Activated CD4-positive, CD25-positive, alpha-beta regulatory T cell treated with anti-CD3 and anti-CD28 coated beads, Interleukin-2, amount 50 U/mL, for 16 hours (primary cell): ENCODE measurements around the gene PC.
"Not testable (repeated sequence)": the region's sequence is repeated elsewhere in the genome, so short reads cannot be mapped to it uniquely, and the experiment has no call there.

ENCODE experiments used
- DNase-seq: peaks from one replicate; pipeline ENCODE4 v3.0.0-alpha.2; 2020; ENCODE audit warnings: low read depth, low spot score

The PC gene

DNA sequence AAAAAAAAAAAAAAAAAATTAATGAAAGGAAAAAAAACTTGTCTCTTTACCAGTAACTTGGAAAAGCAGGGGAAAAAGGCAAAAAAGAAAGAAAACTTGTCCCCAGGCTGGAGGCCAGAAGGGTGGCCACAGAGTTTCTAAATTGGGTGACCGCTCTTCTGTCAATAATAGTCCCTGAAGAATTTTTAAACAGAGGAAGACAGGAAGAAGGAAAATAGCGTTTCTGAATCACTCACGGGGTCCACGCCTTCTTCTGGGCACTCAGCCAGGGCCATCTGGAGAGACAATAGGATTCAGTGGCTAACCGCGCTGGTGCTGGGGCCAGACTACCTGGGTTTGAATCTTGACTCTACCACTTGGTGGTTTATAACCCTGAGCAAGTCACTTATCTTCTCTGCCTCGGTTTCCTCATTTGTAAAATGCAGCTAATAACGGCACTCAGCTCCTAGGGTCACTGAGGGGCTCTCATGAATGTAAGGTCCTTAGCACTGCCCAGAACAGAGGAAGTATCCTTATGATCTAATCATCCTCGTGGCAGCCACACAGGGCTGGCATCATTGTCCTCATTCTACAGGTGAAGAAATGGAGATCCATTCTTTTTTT lies 23.9 kb upstream of the PC start:
- no peak for DNase-seq

GRCh38 chr11:66979336-66979980 lies 21.3 kb upstream of the PC start:
- DNase-seq, result no peak

DNA sequence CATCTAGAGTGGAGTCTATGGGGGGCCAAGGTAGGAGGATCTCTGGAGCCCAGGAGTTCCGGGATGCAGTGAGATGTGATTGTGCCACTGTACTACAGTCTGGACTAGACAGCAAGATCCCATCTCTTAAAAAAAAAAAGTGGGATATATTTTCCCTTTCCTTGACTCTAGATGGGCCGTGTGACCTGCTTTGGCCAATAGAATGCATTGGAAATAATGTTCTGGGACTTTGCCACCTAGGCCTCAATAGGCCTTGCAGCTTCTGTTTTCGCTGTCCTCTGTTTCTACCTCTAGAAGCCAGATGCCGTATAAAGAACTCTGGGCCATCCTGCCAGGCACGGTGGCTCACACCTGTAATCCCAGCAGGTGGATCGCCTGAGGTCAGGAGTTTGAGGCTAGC lies 20.5 kb upstream of the PC start:
- no peak for DNase-seq

- no peak for DNase-seq
Measured at GRCh38 chr11:66978229-66978628, 20.0 kb upstream of the PC start.

DNA sequence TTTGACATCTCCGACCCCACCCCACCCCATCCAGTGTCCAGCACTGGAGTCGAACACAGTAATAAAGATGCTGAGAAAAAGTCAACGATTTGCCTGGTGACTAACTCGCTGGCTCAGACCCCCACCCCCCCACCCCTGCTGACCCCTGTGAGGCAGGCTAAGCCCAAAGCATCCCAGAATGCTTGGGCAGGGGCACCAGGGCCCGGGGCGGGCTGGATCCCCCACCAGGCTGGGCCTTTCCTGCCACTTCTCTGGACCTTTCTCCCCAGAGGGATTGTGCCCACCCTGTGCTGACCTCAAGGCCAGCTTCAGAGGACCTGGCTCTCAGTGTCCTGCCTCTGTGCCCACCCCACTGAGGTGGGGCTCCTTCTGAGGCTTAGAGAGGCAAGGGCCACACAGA lies 18.7 kb upstream of the PC start:
- no peak for DNase-seq

DNA sequence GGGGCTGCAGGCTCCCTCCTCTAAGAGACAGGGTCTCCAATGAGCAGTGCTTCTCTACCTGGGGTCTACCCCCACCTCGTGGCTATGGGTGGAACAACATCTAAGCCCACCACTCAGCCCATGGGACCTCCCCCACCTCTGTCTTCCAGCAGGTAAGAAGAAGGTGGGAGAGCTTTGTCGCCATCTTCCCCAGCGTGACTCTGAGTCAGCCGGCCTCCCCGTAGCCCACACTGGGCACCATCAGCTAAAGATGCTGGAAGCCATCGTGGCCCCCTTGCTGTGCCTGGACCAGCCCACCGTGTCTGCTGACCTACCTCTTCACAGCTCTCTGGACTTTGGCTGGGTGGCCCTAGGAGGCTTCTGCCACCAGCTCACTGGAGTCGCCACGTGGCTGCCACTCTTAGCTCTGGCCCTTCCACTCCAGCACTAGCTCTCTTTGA lies 17.9 kb upstream of the PC start:
- DNase-seq, result no peak

GRCh38 chr11:66975405-66976027 lies 17.3 kb upstream of the PC start:
- DNase-seq, result no peak

DNA sequence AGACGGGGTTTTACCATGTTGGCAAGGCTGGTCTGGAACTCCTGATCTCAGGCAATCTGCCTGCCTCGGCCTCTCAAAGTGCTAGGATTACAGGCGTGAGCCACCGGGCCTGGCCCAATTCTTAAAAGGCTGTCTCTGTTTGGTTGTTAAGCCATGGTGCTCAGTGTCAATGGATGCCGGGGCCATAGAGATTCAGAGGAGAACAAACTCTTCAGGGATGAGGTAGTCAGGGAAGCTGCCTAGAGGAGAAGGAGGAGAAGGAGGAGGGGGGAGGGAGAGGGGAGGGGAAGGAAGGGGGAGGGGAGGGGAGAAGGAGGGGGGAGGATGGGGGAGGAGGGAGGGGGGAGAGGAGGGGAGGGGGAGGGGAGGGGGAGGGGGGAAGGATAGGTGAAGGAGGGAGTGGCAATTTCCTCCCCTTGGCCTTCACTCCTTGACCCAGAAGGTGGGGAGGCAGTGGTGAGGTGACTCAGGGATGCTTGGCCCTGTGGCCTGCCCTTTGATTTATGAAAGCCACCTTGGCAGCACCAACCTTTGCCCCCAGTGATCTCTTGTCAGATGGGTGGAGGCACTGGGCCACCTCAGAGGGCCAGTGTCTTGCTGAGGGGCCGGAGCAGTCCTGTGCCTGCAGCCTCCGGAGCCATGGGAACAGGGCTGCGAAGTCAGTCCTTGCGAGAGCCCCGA lies 16.7 kb upstream of the PC start, which contains the start of gene C11orf86:
C11orf86 (plus strand) TSS at position 581 of the 681 bp plus-strand sequence; CDS start at position 640, 59 bp downstream.
- DNase-seq, result no peak

DNA sequence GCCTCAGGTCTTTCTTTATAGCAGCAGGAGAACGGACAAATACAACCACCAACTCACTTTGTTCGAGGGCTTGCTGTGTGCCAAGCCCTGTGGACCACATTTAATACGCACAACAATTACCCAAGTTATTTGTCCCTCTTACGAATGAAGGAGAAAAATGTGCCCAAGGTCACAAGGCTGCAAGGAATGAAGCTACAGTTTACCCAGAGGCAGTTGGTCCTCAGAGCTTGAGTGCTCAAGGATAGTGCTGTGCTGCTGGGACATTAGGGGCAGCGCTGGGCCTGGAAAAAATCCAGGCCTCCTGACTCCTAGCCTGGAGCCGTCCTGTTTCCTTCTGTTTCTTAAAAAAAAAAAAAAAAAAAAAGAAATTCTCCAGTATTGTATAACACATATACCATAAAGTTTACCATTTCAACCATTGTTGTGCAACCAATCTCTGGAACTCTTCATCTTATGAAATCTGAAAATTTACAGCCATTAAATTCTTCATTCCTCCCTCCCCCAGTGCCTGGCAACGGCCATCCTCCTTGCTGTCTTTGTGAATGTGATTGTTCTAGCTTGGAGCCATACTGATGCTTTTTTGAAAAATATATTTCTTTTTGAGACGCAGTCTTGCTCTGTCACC lies 15.9 kb upstream of the PC start:
- no peak for DNase-seq

GRCh38 chr11:66971488-66971887 lies 13.3 kb upstream of the PC start:
- no peak for DNase-seq

GRCh38 chr11:66970807-66971442 lies 12.7 kb upstream of the PC start:
- no peak for DNase-seq

GRCh38 chr11:66970371-66970806 lies 12.2 kb upstream of the PC start:
- DNase-seq, result no peak

GRCh38 chr11:66969584-66970225 lies 11.5 kb upstream of the PC start:
- DNase-seq, result no peak

DNA sequence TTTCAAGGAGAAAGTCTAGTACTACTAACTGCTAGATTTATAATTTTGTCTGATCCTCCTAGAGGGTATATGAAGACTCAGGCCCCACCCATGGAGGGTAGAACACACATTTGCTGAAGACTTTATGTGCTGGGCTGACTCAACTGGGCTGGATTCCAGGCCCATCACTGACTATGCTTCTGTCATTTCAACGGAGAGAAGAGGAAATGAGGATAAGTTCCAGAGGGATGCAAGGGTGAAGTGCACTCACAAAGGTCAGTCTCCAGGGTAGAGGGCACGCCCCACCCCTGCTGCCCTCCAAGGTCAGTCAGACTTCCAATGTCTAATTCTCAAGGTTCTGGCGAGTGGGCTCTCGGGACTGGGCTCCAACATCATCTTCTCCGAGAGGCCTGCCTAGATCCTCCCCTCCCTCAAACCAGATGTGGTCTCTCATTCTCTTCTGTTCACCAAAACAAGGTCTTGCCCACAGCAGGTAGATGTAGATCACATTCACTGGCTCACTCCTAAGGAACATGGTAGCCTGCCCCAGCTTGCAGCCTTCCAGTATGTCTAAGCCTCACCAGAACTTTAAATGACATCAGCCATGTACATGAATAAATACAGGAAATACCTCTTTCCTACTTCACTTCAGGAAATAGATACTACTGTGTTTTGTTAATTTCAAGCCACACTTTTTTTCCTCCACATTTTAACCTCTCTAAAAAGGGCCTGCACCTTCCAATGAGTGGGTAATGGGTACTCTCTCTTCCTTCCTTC lies 9.7 kb upstream of the PC start:
- no peak for DNase-seq

- DNase-seq, result no peak
Measured at GRCh38 chr11:66966351-66966750, 8.2 kb upstream of the PC start.

GRCh38 chr11:66964495-66964894 lies 6.3 kb upstream of the PC start:
- DNase-seq, result no peak

- no peak for DNase-seq
Measured at GRCh38 chr11:66962801-66963200, 4.6 kb upstream of the PC start.

DNA sequence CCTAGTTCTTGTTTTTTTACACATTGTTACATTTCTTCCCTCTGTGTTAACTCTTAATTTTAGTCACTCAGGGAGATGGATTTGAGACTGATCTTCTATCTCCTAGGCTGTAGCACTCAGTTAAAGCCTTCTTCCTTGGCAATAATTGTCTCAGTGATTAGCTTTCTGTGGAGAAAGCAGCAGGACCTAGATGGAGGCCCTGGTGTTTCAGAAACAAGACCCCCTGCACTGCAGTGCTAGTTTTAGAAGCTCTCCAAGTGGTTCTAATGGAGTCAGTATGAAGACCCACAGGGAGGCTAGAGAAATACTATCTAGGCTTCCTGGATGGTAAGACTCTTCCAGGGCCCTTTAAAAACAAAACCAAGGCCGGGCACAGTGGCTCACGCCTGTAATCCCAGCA lies 4.1 kb upstream of the PC start:
- no peak for DNase-seq

DNA sequence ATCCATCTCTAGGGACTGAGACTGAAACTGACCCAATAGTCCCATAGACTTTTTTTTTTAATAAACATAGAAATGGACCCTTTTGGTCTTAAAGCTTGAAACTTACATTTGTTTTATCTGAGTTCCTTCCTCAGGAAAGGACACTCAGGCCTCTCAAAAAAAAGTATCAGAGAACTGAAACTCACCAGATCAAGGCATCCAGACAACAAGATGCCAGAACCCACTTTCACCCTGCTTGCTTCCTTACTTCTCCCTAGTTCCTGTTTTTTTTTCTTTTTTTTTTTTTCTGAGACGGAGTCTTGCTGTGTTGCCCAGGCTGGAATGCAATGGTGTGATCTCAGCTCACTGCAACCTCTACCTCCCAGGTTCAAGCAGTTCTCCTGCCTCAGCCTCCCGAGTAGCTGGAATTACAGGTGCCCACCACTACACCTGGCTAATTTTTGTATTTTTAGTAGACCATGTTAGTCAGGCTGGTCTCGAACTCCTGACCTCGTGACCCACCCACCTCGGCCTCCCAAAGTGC lies 3.6 kb upstream of the PC start:
- DNase-seq, result not testable (repeated sequence)

DNA sequence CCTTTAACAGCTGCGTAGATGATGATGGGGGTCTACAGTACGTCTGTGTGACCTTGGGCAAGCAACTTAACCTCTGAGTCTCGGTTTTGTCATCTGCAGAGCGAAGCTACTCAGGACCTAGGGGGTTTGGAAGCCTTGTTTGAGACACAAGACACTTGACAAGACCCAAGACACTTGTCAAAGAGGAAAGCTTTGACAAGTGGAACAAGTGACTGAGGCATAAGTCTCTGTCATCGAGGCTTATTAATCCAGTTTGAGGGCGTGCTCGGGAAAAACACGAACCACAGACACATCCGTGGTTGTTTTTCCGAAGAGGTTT lies 732 bp upstream of the PC start:
- no peak for DNase-seq

GRCh38 chr11:66957971-66958231 lies 282 bp downstream of the PC start:
- DNase-seq, result no peak
